Loucy (cell line): ENCODE results near the gene DCUN1D2.
"Not testable (repeated sequence)": the region's sequence is repeated elsewhere in the genome, so short reads cannot be mapped to it uniquely, and the experiment has no call there.

Source experiments
- CTCF ChIP-seq: fragments of 200-600 bp; sonication (generic); conservative IDR thresholded peaks from 2 replicates; pipeline ENCODE4 v1.5.1; 2014; ENCODE audit warnings: mild to moderate bottlenecking, antibody characterized with exemption, low read length
- EZH2phosphoT487 ChIP-seq: fragments of 200-600 bp; IDR thresholded peaks from 2 replicates; pipeline ENCODE4 v1.6.1; 2018; ENCODE audit warnings: antibody characterized with exemption, mild to moderate bottlenecking, moderate library complexity, borderline replicate concordance

GRCh38 chr13:113450861-113451620, 39.5 kb downstream of the DCUN1D2 start:
- TF ChIP-seq CTCF, result peak; percentile 26
- TF ChIP-seq EZH2phosphoT487, result not testable (repeated sequence)
